ENCODE results near the gene ZNF221.

- no peak for TF ChIP-seq CTCF (IDR thresholded peaks at IDR 0.05)
- TF ChIP-seq EP300 (IDR thresholded peaks at IDR 0.05), result no peak
Observed at GRCh38 chr19:43956827-43957226, 5.8 kb downstream of the ZNF221 start.
